ENCODE measurements around the gene HVCN1. TPM values are rescaled to one million over a fixed set of nuclear protein-coding genes. Genes with fewer than 3 reads are reported as not detected.
A peak's percentile ranks its signal among the peaks of the same experiment; 100 is the strongest.

HVCN1 gene
- total RNA-seq, 4 donors from 2014 or later, result 4.4 to 6.9 (median 4.5) TPM

- H3K27ac ChIP-seq, result no peak overlapping the region
- intact Hi-C loops (cut with DNase I), result no loop called here
- TF ChIP-seq CTCF (IDR thresholded peaks at IDR 0.05), result no peak
- no peak for TF ChIP-seq POLR2A (IDR thresholded peaks at IDR 0.05)
- no peaks in the 10 kb centered on the region for H3K4me1 ChIP-seq
- no peak overlapping the region for H3K4me3 ChIP-seq (replicated peaks in 1 of 3)
- no peaks in the 10 kb centered on the region for H3K36me3 ChIP-seq
- 81 to 91% methylated on average over 5 to 12 of the region's 12 CpGs for WGBS, 2 donors
- no peaks in the 10 kb centered on the region for H3K27me3 ChIP-seq
- peak in 1 of 2 donors; percentile 8 for DNase-seq
- H3K9me3 ChIP-seq, result no peaks in the 10 kb centered on the region
Measured at GRCh38 chr12:110679201-110679600, 9.7 kb downstream of the HVCN1 start.

GRCh38 chr12:110677982-110678381 lies 10.9 kb downstream of the HVCN1 start:
- Histone ChIP-seq H3K4me1 (no peaks in the 10 kb centered on the region), H3K4me3 (replicated peaks in 1 of 3) (no peak overlapping the region), H3K36me3 (no peaks in the 10 kb centered on the region), H3K27me3 (no peaks in the 10 kb centered on the region), H3K27ac (no peak overlapping the region), H3K9me3 (no peaks in the 10 kb centered on the region)
- no peak for DNase-seq
- intact Hi-C loops (cut with DNase I), result no loop called here
- TF ChIP-seq POLR2A (IDR thresholded peaks at IDR 0.05) (no peak), CTCF (IDR thresholded peaks at IDR 0.05) (no peak)
- WGBS, 2 donors, result 90 to 93% methylated on average over 4 of the region's 4 CpGs

- no peaks in the 10 kb centered on the region for H3K36me3 ChIP-seq
- TF ChIP-seq CTCF (IDR thresholded peaks at IDR 0.05), result no peak
- no peak for TF ChIP-seq POLR2A (IDR thresholded peaks at IDR 0.05)
- H3K27ac ChIP-seq, result no peak overlapping the region
- intact Hi-C loops (cut with DNase I), result no loop called here
- no peaks in the 10 kb centered on the region for H3K4me1 ChIP-seq
- H3K4me3 ChIP-seq (replicated peaks in 1 of 3), result no peak overlapping the region
- H3K9me3 ChIP-seq, result no peaks in the 10 kb centered on the region
- H3K27me3 ChIP-seq, result no peaks in the 10 kb centered on the region
- DNase-seq, result no peak
- WGBS, 2 donors, result 79% methylated on average over 5 of the region's 5 CpGs
Measured at GRCh38 chr12:110677206-110677911, 11.6 kb downstream of the HVCN1 start.

GRCh38 chr12:110676171-110676570 lies 12.7 kb downstream of the HVCN1 start:
- H3K27me3 ChIP-seq, result no peaks in the 10 kb centered on the region
- H3K27ac ChIP-seq, result no peak overlapping the region
- H3K9me3 ChIP-seq, result no peaks in the 10 kb centered on the region
- H3K36me3 ChIP-seq, result no peaks in the 10 kb centered on the region
- TF ChIP-seq POLR2A (IDR thresholded peaks at IDR 0.05) (no peak), CTCF (IDR thresholded peaks at IDR 0.05) (no peak)
- no peak overlapping the region for H3K4me3 ChIP-seq (replicated peaks in 1 of 3)
- no peaks in the 10 kb centered on the region for H3K4me1 ChIP-seq
- 82 to 96% methylated on average over 4 of the region's 4 CpGs for WGBS, 2 donors
- DNase-seq, result no peak
- intact Hi-C loops (cut with DNase I), result no loop called here

GRCh38 chr12:110670161-110670701 lies 18.7 kb downstream of the HVCN1 start:
- intact Hi-C loops (cut with DNase I), result no loop called here
- Histone ChIP-seq H3K9me3 (no peaks in the 10 kb centered on the region), H3K4me1 (no peaks in the 10 kb centered on the region), H3K36me3 (no peaks in the 10 kb centered on the region), H3K27ac (no peak overlapping the region), H3K4me3 (replicated peaks in 1 of 3) (no peak overlapping the region), H3K27me3 (no peaks in the 10 kb centered on the region)
- 66 to 72% methylated on average over 4 of the region's 4 CpGs for WGBS, 2 donors
- no peak for TF ChIP-seq CTCF (IDR thresholded peaks at IDR 0.05)
- no peak for TF ChIP-seq POLR2A (IDR thresholded peaks at IDR 0.05)
- DNase-seq, result no peak

Data from thyroid gland (tissue), 4 donors.